Keratinocyte (primary cell): ENCODE measurements around the gene PRAC1. TPM values are rescaled to one million over a fixed set of nuclear protein-coding genes. Genes with fewer than 3 reads are reported as not detected.

Source experiments
- DNase-seq: peaks from one replicate; pipeline ENCODE4 v3.0.0-alpha.2; 2011; ENCODE audit warnings: low read depth, missing footprints, low spot score
- FAIRE-seq: peaks from 2 replicates; lab custom pipeline; 2011; peaks lifted over from hg19 to GRCh38; lab: Jason Lieb, UNC
- H2AFZ ChIP-seq: 2 replicates; pipeline ENCODE4 v1.6.0; 2012; ENCODE audit warnings: low read length, control low read depth, inconsistent platforms; ENCODE audit not compliant: control insufficient read depth
- H3K27ac ChIP-seq: 2 replicates; pipeline ENCODE4 v1.5.1; 2011; ENCODE audit warnings: low read length; ENCODE audit not compliant: control insufficient read depth, insufficient read depth
- H3K27me3 ChIP-seq: 3 replicates; pipeline ENCODE4 v1.6.0; 2011; ENCODE audit warnings: low read length; ENCODE audit not compliant: control insufficient read depth, insufficient read depth; ENCODE audit errors: extremely low read depth
- H3K36me3 ChIP-seq, 2 experiments: 2 replicates in 1 of 2; 3 replicates in 1 of 2; pipeline ENCODE4 v1.5.1; 2011; ENCODE audit warnings: low read length in 2 of 2, mild to moderate bottlenecking in 1 of 2; ENCODE audit not compliant: control insufficient read depth in 2 of 2, insufficient read depth in 2 of 2; ENCODE audit errors: extremely low read depth in 1 of 2
- H3K4me1 ChIP-seq: 3 replicates; pipeline ENCODE4 v1.5.1; 2011; ENCODE audit warnings: low read length; ENCODE audit not compliant: control insufficient read depth, insufficient read depth; ENCODE audit errors: extremely low read depth
- H3K4me2 ChIP-seq: 3 replicates; pipeline ENCODE4 v1.6.0; 2011; ENCODE audit warnings: low read depth, low read length; ENCODE audit not compliant: control insufficient read depth, insufficient read depth; ENCODE audit errors: extremely low read depth
- H3K4me3 ChIP-seq, 3 experiments: fragments of 200-600 bp in 1 of 3; sonication (generic) in 1 of 3; 2 replicates in 2 of 3; 3 replicates in 1 of 3; pipeline ENCODE4 v1.5.1; 2011 to 2016; ENCODE audit warnings: low read length in 3 of 3, mild to moderate bottlenecking in 3 of 3, control low read depth in 2 of 3, inconsistent platforms in 1 of 3, low read depth in 1 of 3, mixed read lengths in 1 of 3, mixed run types in 1 of 3, moderate library complexity in 1 of 3; ENCODE audit not compliant: control insufficient read depth in 2 of 3, insufficient read depth in 2 of 3; ENCODE audit errors: extremely low read depth in 1 of 3
- H3K79me2 ChIP-seq: 2 replicates; pipeline ENCODE4 v1.6.0; 2012; ENCODE audit warnings: low read length; ENCODE audit not compliant: control insufficient read depth, insufficient read depth
- H3K9ac ChIP-seq: 3 replicates; pipeline ENCODE4 v1.6.0; 2011; ENCODE audit warnings: low read length; ENCODE audit not compliant: control insufficient read depth, insufficient read depth; ENCODE audit errors: extremely low read depth
- H3K9me1 ChIP-seq: 3 replicates; pipeline ENCODE4 v1.6.0; 2011; ENCODE audit warnings: low read length; ENCODE audit not compliant: control insufficient read depth, insufficient read depth; ENCODE audit errors: extremely low read depth
- H3K9me3 ChIP-seq: 2 replicates; pipeline ENCODE4 v1.5.1; 2012; ENCODE audit warnings: low read depth, low read length; ENCODE audit not compliant: control insufficient read depth
- H4K20me1 ChIP-seq: 3 replicates; pipeline ENCODE4 v1.6.0; 2011; ENCODE audit warnings: low read length; ENCODE audit not compliant: control insufficient read depth, insufficient read depth; ENCODE audit errors: extremely low read depth
- EZH2 ChIP-seq: IDR thresholded peaks from one replicate; pipeline ENCODE4 v1.6.1; 2012; ENCODE audit warnings: inconsistent platforms, mild to moderate bottlenecking, low read length, moderate library complexity
- dilution Hi-C: fragments of 300-500 bp; cut with MboI; formaldehyde crosslinking; loops from one replicate; pipeline ENCODE4 v1.7.0; 2020; ENCODE audit warnings: low sequenced_read_pairs; ENCODE audit not compliant: extremely low pct_ligation_motif_present
- polyA plus RNA-seq, 5 experiments: library from polyadenylated mRNA; depleted of rRNA in 3 of 5; stranded (reverse) in 3 of 5; stranded (forward) in 1 of 5; unstranded in 1 of 5; fragments of >200 nt; gene quantifications; 1 replicate in 1 of 5; 2 replicates in 3 of 5; 3 replicates in 1 of 5; pipeline versions ENCODE4 v1.2.1 to v1.2.3, GENCODE V29; 2011 to 2012; ENCODE audit warnings: missing spikeins in 2 of 5, low read depth in 1 of 5, low replicate concordance in 1 of 5
- TF ChIP-seq, protein P1 (sequence below), 3 experiments: IDR thresholded peaks in 1 of 3; conservative IDR thresholded peaks in 1 of 3; optimal IDR thresholded peaks in 1 of 3; 2 replicates in 2 of 3; 3 replicates in 1 of 3; pipeline versions ENCODE3 to v1.5.1; 2011; ENCODE audit warnings: low read length in 3 of 3, mild to moderate bottlenecking in 3 of 3, moderate library complexity in 2 of 3, control low read depth in 1 of 3, inconsistent platforms in 1 of 3; ENCODE audit not compliant: insufficient read depth in 2 of 3; ENCODE audit errors: extremely low read depth in 1 of 3

The PRAC1 gene
- polyA plus RNA-seq, 1 donor (not counting 4 experiments of a cell fraction or from before 2014, with no cell fraction given): not detected

GRCh38 chr17:48769009-48769675, 46.8 kb upstream of the PRAC1 start:
- no peaks in the 10 kb centered on the region for H3K27me3 ChIP-seq
- H3K9me1 ChIP-seq: no peaks in the 10 kb centered on the region
- H2AFZ ChIP-seq: no peak overlapping the region
- H3K9ac ChIP-seq: no peak overlapping the region
- H3K4me2 ChIP-seq: no peak overlapping the region
- TF ChIP-seq, protein P1, sequence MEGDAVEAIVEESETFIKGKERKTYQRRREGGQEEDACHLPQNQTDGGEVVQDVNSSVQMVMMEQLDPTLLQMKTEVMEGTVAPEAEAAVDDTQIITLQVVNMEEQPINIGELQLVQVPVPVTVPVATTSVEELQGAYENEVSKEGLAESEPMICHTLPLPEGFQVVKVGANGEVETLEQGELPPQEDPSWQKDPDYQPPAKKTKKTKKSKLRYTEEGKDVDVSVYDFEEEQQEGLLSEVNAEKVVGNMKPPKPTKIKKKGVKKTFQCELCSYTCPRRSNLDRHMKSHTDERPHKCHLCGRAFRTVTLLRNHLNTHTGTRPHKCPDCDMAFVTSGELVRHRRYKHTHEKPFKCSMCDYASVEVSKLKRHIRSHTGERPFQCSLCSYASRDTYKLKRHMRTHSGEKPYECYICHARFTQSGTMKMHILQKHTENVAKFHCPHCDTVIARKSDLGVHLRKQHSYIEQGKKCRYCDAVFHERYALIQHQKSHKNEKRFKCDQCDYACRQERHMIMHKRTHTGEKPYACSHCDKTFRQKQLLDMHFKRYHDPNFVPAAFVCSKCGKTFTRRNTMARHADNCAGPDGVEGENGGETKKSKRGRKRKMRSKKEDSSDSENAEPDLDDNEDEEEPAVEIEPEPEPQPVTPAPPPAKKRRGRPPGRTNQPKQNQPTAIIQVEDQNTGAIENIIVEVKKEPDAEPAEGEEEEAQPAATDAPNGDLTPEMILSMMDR (optimal IDR thresholded peaks at IDR 0.05 in 1 of 3, IDR thresholded peaks at IDR 0.05 in 1 of 3, conservative IDR thresholded peaks at IDR 0.05 in 1 of 3; ENCODE audit: extremely low read depth in 1 of 3, insufficient read depth in 2 of 3, low read length in 3 of 3): no peak
- H3K27ac ChIP-seq: no peak overlapping the region
- dilution Hi-C loops: loop anchor here (25.0 kb wide), 1 partner anchor 107 kb away; no protein-coding TSS in a partner anchor
- H4K20me1 ChIP-seq: no peaks in the 10 kb centered on the region
- DNase-seq (no peak), FAIRE-seq (no peak)
- no peaks in the 10 kb centered on the region for H3K9me3 ChIP-seq
- H3K36me3 ChIP-seq: no peaks in the 10 kb centered on the region
- no peak overlapping the region for H3K4me3 ChIP-seq
- H3K79me2 ChIP-seq: no peaks in the 10 kb centered on the region
- no peaks in the 10 kb centered on the region for H3K4me1 ChIP-seq

- no peak overlapping the region for H3K27ac ChIP-seq
- no peaks in the 10 kb centered on the region for H3K36me3 ChIP-seq
- H3K9ac ChIP-seq: no peak overlapping the region
- H4K20me1 ChIP-seq: no peaks in the 10 kb centered on the region
- H3K9me1 ChIP-seq: no peaks in the 10 kb centered on the region
- H3K4me2 ChIP-seq: no peak overlapping the region
- H3K9me3 ChIP-seq: no peaks in the 10 kb centered on the region
- H3K4me1 ChIP-seq: no peaks in the 10 kb centered on the region
- no peak for FAIRE-seq
- no peak for DNase-seq
- no peaks in the 10 kb centered on the region for H3K79me2 ChIP-seq
- no peak overlapping the region for H2AFZ ChIP-seq
- TF ChIP-seq, protein P1 (optimal IDR thresholded peaks at IDR 0.05 in 1 of 3, IDR thresholded peaks at IDR 0.05 in 1 of 3, conservative IDR thresholded peaks at IDR 0.05 in 1 of 3; ENCODE audit: extremely low read depth in 1 of 3, insufficient read depth in 2 of 3, low read length in 3 of 3): no peak
- no peak for TF ChIP-seq EZH2
- dilution Hi-C loops: loop anchor here (25.0 kb wide), 1 partner anchor 105 kb away; no protein-coding TSS in a partner anchor
- peaks cover 9% of the 10 kb centered on the region for H3K27me3 ChIP-seq
- H3K4me3 ChIP-seq: no peak overlapping the region
These were observed 45.0 kb upstream of the PRAC1 start for GRCh38 chr17:48767263-48767774.
